GM12878 (cell line): ENCODE results near the gene HSPA12B. TPM values are rescaled to one million over a fixed set of nuclear protein-coding genes. Genes with fewer than 3 reads are reported as not detected.

Experiments used
- ATAC-seq: fragments of 200-7000 bp; cut with Tn5 transposase; 3 replicates; pipeline ENCODE4 v1.9.1; 2020; ENCODE audit warnings: mild to moderate bottlenecking, moderate library complexity
- BruUV-seq: library from RNA; stranded (reverse); fragments of 400-500 nt; replicated peaks from 2 replicates; lab custom pipeline; 2021; lab: Mats Ljungman, UMichigan
- CTCF ChIA-PET: fragments of 300-600 bp; sonication (Branson Sonifier 250); formaldehyde crosslinking; extraction: SDS; loops from one replicate; lab custom pipeline; 2021; ENCODE audit warnings: inconsistent platforms; lab: Yijun Ruan, JAX
- POLR2A ChIA-PET: fragments of 350-600 bp; formaldehyde crosslinking; extraction: SDS; loops from one replicate; lab custom pipeline; 2021; ENCODE audit warnings: inconsistent platforms; lab: Charles Lee
- RAD21 ChIA-PET: fragments of 300-600 bp; sonication (Branson Sonifier 250); formaldehyde crosslinking; loops from one replicate; lab custom pipeline; 2023; ENCODE audit warnings: antibody characterized with exemption; ENCODE audit not compliant: unreplicated experiment; lab: Charles Lee
- SMC1A ChIA-PET: fragments of 300-600 bp; sonication (Branson Sonifier 250); formaldehyde crosslinking; loops from one replicate; lab custom pipeline; 2023; ENCODE audit not compliant: unreplicated experiment, uncharacterized antibody; lab: Charles Lee
- DNase-seq: peaks from one replicate; pipeline ENCODE4 v3.0.0-alpha.2; 2011; ENCODE audit warnings: low read depth, low spot score
- FAIRE-seq: peaks from 3 replicates; lab custom pipeline; 2011; peaks lifted over from hg19 to GRCh38; lab: Jason Lieb, UNC
- H2AFZ ChIP-seq: 2 replicates; pipeline ENCODE4 v1.6.0; 2011; ENCODE audit warnings: low read depth, low read length, control low read depth; ENCODE audit not compliant: control insufficient read depth
- H3K27ac ChIP-seq: 2 replicates; pipeline ENCODE4 v1.5.1; 2011; ENCODE audit warnings: control low read depth; ENCODE audit not compliant: control insufficient read depth, insufficient read depth
- H3K27me3 ChIP-seq, 2 experiments: replicated peaks in 1 of 2; 2 replicates each; pipeline versions ENCODE4 v1.6.0 to v1.6.1; 2011; ENCODE audit warnings: low read length in 1 of 2; ENCODE audit not compliant: control insufficient read depth in 2 of 2, insufficient read depth in 2 of 2
- H3K36me3 ChIP-seq, 2 experiments: 2 replicates each; pipeline ENCODE4 v1.5.1; 2011; ENCODE audit warnings: low read length in 1 of 2; ENCODE audit not compliant: control insufficient read depth in 2 of 2, insufficient read depth in 2 of 2
- H3K4me1 ChIP-seq: 2 replicates; pipeline ENCODE4 v1.6.1; 2011; ENCODE audit warnings: mild to moderate bottlenecking, low read length, moderate library complexity, mixed read lengths; ENCODE audit not compliant: control insufficient read depth, insufficient read depth
- H3K4me2 ChIP-seq: 2 replicates; pipeline ENCODE4 v1.6.0; 2011; ENCODE audit warnings: control low read depth; ENCODE audit not compliant: control insufficient read depth, insufficient read depth
- H3K4me3 ChIP-seq: fragments of 200-600 bp; sonication (generic); 2 replicates; pipeline ENCODE4 v1.5.1; 2016
- H3K79me2 ChIP-seq: 2 replicates; pipeline ENCODE4 v1.6.0; 2011; ENCODE audit warnings: low read length; ENCODE audit not compliant: control insufficient read depth, insufficient read depth
- H3K9ac ChIP-seq: 2 replicates; pipeline ENCODE4 v1.8.0; 2011; ENCODE audit warnings: low read length, control low read depth, mixed read lengths; ENCODE audit not compliant: control insufficient read depth, insufficient read depth
- H3K9me3 ChIP-seq: replicated peaks from 3 replicates; pipeline ENCODE4 v1.5.1; 2011; ENCODE audit warnings: mild to moderate bottlenecking, low read length; ENCODE audit not compliant: control insufficient read depth, insufficient read depth
- H4K20me1 ChIP-seq: 2 replicates; pipeline ENCODE4 v1.6.0; 2011; ENCODE audit not compliant: control insufficient read depth, insufficient read depth
- CHD1 ChIP-seq: IDR thresholded peaks from 2 replicates; pipeline ENCODE4 v1.6.1; 2012; ENCODE audit warnings: low read depth, low read length, improper control_type of control experiment
- ETV6 ChIP-seq, 2 experiments: fragments of 450-650 bp in 1 of 2; IDR thresholded peaks in 1 of 2; conservative IDR thresholded peaks in 1 of 2; 2 replicates each; pipeline ENCODE4 v1.6.1; 2014; ENCODE audit warnings: antibody characterized with exemption in 1 of 2, borderline replicate concordance in 1 of 2, low read depth in 1 of 2, mild to moderate bottlenecking in 1 of 2, moderate library complexity in 1 of 2
- FOXK2 ChIP-seq: fragments of 450-650 bp; IDR thresholded peaks from 2 replicates; pipeline ENCODE4 v1.6.1; 2017; ENCODE audit warnings: mild to moderate bottlenecking, moderate library complexity
- HCFC1 ChIP-seq: fragments of 150-350 bp; IDR thresholded peaks from 2 replicates; pipeline ENCODE4 v1.6.1; 2014; ENCODE audit warnings: low read length
- HDAC2 ChIP-seq: fragments of 200-600 bp; sonication (generic); IDR thresholded peaks from 2 replicates; pipeline ENCODE4 v1.6.1; 2017
- KDM1A ChIP-seq: fragments of 200-600 bp; sonication (generic); IDR thresholded peaks from 2 replicates; pipeline ENCODE4 v1.6.1; 2016; ENCODE audit warnings: borderline replicate concordance
- NFIC ChIP-seq: IDR thresholded peaks from 2 replicates; pipeline ENCODE4 v1.6.1; 2012; ENCODE audit warnings: low read depth, mild to moderate bottlenecking, inconsistent platforms, low read length, moderate library complexity
- PKNOX1 ChIP-seq: fragments of 450-650 bp; IDR thresholded peaks from 2 replicates; pipeline ENCODE4 v1.6.1; 2016; ENCODE audit warnings: mild to moderate bottlenecking
- SMAD5 ChIP-seq: IDR thresholded peaks from 2 replicates; pipeline ENCODE4 v1.6.1; 2016; ENCODE audit warnings: antibody characterized with exemption, low read depth
- WRNIP1 ChIP-seq: IDR thresholded peaks from 2 replicates; pipeline ENCODE4 v1.6.1; 2011; ENCODE audit warnings: low read depth, low read length, improper control_type of control experiment, borderline replicate concordance
- ZNF592 ChIP-seq: fragments of 450-650 bp; IDR thresholded peaks from 2 replicates; pipeline ENCODE4 v1.6.1; 2017; ENCODE audit warnings: mild to moderate bottlenecking, moderate library complexity
- ZZZ3 ChIP-seq: IDR thresholded peaks from 2 replicates; pipeline ENCODE4 v1.6.1; 2011; ENCODE audit warnings: low read depth; ENCODE audit not compliant: control insufficient read depth, insufficient read length
- WGBS: methylation state at CpG from one replicate; pipeline ENCODE4 v1.1.6; 2016; ENCODE audit warnings: low lambda C conversion rate; ENCODE audit not compliant: insufficient replicate concordance, insufficient coverage; ENCODE audit errors: missing lambda C conversion rate; 5-methylcytosine and 5-hydroxymethylcytosine counted together
- in situ Hi-C: fragments of 300-500 bp; cut with MboI; formaldehyde crosslinking; loops from 9 replicates; pipeline ENCODE4 v1.14.3; 2018; ENCODE audit warnings: mixed read lengths
- intact Hi-C: fragments of 100-400 bp; cut with micrococcal nuclease; formaldehyde crosslinking; loops from one replicate; pipeline ENCODE4 v1.14.2; 2022; ENCODE audit not compliant: unreplicated experiment
- polyA plus RNA-seq, 11 experiments: library from polyadenylated mRNA; depleted of rRNA in 4 of 11; unstranded in 6 of 11; stranded (reverse) in 5 of 11; fragments of >200 nt; fragmentation: Nextera tagmentation in 4 of 11; fragmentation: Illumina TruSeq in 1 of 11; extraction: Ambion mirVana in 4 of 11; extraction: Trizol in 1 of 11; gene quantifications; 1 replicate in 1 of 11; 2 replicates in 10 of 11; pipeline versions ENCODE4 v1.2.1 to v1.2.3, GENCODE V29; 2011 to 2016; ENCODE audit warnings: inconsistent platforms in 2 of 11, missing spikeins in 2 of 11, low read depth in 1 of 11
- total RNA-seq, 4 experiments: library from RNA; depleted of rRNA in 3 of 4; stranded (reverse); fragments of >200 nt in 3 of 4; fragmentation: Illumina TruSeq in 1 of 4; extraction: Trizol in 1 of 4; gene quantifications; 2 replicates each; pipeline versions ENCODE4 v1.2.1 to v1.2.3, GENCODE V29; 2013 to 2021

HSPA12B gene
- total and polyA plus RNA-seq, 10 of the 15 experiments (the other 5 are each of a cell fraction or from before 2014, with no cell fraction given), result 0.08 TPM; not detected in 9

- no peak for DNase-seq
- FAIRE-seq, result no peak
- TF ChIP-seq CHD1, result no peak
- TF ChIP-seq HDAC2, result no peak
- TF ChIP-seq FOXK2, result no peak
- no peak for TF ChIP-seq KDM1A
- TF ChIP-seq ZZZ3, result no peak
- no peak for TF ChIP-seq NFIC
- TF ChIP-seq ETV6 (conservative IDR thresholded peaks at IDR 0.05 in 1 of 2, IDR thresholded peaks at IDR 0.05 in 1 of 2; ENCODE audit: borderline replicate concordance in 1 of 2, low read depth in 1 of 2), result no peak
- TF ChIP-seq PKNOX1, result no peak
- no peak for TF ChIP-seq ZNF592
- no peak for TF ChIP-seq HCFC1
- TF ChIP-seq SMAD5, result no peak
- no peak for TF ChIP-seq WRNIP1
- Histone ChIP-seq H4K20me1 (no peaks in the 10 kb centered on the region), H3K27ac (no peak overlapping the region), H3K4me3 (no peak overlapping the region), H3K4me2 (no peak overlapping the region), H3K27me3 (no peaks in the 10 kb centered on the region), H3K9ac (no peak overlapping the region), H3K4me1 (peaks cover 41% of the 10 kb centered on the region), H3K36me3 (peaks cover 23 to 28% of the 10 kb centered on the region in 2 experiments), H2AFZ (no peak overlapping the region), H3K79me2 (peaks cover 18% of the 10 kb centered on the region), H3K9me3 (no peaks in the 10 kb centered on the region)
- no peak for ATAC-seq
- SMC1A ChIA-PET, result interaction anchor here (0.8 to 2.3 kb wide), 4 partner anchors 12 to 42 kb away, joined by 3 to 6 read pairs (median 6); no protein-coding TSS in a partner anchor
- in situ Hi-C loops (no loop called here), intact Hi-C loops (no loop called here)
- CTCF ChIA-PET, result interaction anchor here (0.6 to 3.8 kb wide), 2 partner anchors 18 to 53 kb away, joined by 3 to 33 read pairs; partner anchors contain the start of gene AP5S1
- 96% methylated on average over 8 of the region's 8 CpGs for WGBS
- RAD21 ChIA-PET, result no interaction called here
- POLR2A ChIA-PET, result interaction anchor here (0.5 to 1.3 kb wide), 4 partner anchors 8 to 33 kb away, joined by 3 to 6 read pairs (median 3); partner anchors contain the start of genes ADISSP and AP5S1
- no TSS peak for BruUV-seq
Observed at GRCh38 chr20:3800878-3801260, 68.4 kb downstream of the HSPA12B start.
